ENCODE data around the gene SPSB2.

SPSB2 gene

DNA sequence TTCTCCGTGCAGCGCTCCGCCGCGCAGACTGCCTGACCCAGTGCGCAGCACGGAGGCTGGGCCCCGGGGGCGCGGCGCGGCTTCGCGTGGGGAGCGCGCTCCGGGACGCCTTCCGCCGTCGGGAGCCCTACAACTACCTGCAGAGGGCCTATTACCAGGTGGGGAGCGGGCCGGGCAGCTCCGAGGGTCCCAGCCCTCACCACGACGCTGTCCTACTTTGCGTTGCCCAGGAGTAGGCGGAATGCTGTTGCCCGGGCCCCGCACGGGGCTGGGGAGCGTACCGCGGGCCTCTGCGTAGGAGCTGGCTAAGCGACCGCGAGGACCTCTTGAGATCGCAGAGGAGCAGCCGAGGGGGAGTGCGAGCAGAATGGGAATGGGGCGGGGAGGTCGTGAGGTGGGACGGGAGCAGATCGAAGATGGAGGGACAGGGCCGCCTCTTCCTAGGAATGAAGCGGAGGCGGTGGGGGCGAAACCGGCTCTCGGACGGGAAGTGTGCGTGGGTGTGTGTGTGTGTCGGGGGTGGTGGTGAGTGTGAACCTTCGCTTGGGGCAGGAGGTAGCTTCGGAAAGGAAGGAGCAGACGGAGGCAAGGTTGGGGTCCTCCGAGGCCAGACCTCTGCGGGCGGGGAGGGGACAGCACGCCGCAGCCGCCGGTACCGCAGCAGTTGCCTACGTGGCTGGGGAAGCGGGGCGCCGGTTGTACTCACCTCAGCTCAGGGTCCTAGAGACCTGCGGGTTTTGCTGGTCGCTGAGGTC lies 44.1 kb downstream of the SPSB2 start (continued):
- TF ChIP-seq ZNF621 (tag by site-specific recombination; IDR thresholded peaks at IDR 0.05), result no peak
- TF ChIP-seq, protein P1, sequence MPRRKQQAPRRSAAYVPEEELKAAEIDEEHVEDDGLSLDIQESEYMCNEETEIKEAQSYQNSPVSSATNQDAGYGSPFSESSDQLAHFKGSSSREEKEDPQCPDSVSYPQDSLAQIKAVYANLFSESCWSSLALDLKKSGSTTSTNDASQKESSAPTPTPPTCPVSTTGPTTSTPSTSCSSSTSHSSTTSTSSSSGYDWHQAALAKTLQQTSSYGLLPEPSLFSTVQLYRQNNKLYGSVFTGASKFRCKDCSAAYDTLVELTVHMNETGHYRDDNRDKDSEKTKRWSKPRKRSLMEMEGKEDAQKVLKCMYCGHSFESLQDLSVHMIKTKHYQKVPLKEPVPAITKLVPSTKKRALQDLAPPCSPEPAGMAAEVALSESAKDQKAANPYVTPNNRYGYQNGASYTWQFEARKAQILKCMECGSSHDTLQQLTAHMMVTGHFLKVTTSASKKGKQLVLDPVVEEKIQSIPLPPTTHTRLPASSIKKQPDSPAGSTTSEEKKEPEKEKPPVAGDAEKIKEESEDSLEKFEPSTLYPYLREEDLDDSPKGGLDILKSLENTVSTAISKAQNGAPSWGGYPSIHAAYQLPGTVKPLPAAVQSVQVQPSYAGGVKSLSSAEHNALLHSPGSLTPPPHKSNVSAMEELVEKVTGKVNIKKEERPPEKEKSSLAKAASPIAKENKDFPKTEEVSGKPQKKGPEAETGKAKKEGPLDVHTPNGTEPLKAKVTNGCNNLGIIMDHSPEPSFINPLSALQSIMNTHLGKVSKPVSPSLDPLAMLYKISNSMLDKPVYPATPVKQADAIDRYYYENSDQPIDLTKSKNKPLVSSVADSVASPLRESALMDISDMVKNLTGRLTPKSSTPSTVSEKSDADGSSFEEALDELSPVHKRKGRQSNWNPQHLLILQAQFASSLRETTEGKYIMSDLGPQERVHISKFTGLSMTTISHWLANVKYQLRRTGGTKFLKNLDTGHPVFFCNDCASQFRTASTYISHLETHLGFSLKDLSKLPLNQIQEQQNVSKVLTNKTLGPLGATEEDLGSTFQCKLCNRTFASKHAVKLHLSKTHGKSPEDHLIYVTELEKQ (tag by site-specific recombination; IDR thresholded peaks at IDR 0.05; ENCODE audit: borderline replicate concordance), result no peak
- TF ChIP-seq, protein P2, sequence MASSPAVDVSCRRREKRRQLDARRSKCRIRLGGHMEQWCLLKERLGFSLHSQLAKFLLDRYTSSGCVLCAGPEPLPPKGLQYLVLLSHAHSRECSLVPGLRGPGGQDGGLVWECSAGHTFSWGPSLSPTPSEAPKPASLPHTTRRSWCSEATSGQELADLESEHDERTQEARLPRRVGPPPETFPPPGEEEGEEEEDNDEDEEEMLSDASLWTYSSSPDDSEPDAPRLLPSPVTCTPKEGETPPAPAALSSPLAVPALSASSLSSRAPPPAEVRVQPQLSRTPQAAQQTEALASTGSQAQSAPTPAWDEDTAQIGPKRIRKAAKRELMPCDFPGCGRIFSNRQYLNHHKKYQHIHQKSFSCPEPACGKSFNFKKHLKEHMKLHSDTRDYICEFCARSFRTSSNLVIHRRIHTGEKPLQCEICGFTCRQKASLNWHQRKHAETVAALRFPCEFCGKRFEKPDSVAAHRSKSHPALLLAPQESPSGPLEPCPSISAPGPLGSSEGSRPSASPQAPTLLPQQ (tag by site-specific recombination; IDR thresholded peaks at IDR 0.05), result 0 out of 2 replicates have a peak, but pooled peaks have one; percentile 59
- TF ChIP-seq, protein P3, sequence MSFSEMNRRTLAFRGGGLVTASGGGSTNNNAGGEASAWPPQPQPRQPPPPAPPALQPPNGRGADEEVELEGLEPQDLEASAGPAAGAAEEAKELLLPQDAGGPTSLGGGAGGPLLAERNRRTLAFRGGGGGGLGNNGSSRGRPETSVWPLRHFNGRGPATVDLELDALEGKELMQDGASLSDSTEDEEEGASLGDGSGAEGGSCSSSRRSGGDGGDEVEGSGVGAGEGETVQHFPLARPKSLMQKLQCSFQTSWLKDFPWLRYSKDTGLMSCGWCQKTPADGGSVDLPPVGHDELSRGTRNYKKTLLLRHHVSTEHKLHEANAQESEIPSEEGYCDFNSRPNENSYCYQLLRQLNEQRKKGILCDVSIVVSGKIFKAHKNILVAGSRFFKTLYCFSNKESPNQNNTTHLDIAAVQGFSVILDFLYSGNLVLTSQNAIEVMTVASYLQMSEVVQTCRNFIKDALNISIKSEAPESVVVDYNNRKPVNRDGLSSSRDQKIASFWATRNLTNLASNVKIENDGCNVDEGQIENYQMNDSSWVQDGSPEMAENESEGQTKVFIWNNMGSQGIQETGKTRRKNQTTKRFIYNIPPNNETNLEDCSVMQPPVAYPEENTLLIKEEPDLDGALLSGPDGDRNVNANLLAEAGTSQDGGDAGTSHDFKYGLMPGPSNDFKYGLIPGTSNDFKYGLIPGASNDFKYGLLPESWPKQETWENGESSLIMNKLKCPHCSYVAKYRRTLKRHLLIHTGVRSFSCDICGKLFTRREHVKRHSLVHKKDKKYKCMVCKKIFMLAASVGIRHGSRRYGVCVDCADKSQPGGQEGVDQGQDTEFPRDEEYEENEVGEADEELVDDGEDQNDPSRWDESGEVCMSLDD (tag by site-specific recombination; IDR thresholded peaks at IDR 0.05), result peak; percentile 90
- 0 out of 2 replicates have a peak, but pooled peaks have one; percentile 72 for TF ChIP-seq BCL11B (tag by site-specific recombination; IDR thresholded peaks at IDR 0.05; ENCODE audit: low read depth)
- TF ChIP-seq, protein P4, sequence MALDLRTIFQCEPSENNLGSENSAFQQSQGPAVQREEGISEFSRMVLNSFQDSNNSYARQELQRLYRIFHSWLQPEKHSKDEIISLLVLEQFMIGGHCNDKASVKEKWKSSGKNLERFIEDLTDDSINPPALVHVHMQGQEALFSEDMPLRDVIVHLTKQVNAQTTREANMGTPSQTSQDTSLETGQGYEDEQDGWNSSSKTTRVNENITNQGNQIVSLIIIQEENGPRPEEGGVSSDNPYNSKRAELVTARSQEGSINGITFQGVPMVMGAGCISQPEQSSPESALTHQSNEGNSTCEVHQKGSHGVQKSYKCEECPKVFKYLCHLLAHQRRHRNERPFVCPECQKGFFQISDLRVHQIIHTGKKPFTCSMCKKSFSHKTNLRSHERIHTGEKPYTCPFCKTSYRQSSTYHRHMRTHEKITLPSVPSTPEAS (tag by site-specific recombination; IDR thresholded peaks at IDR 0.05), result peak; percentile 58; the same call in 1 of the 2 replicates
- TF ChIP-seq ZNF223 (tag by site-specific recombination; IDR thresholded peaks at IDR 0.05), result no peak

DNA sequence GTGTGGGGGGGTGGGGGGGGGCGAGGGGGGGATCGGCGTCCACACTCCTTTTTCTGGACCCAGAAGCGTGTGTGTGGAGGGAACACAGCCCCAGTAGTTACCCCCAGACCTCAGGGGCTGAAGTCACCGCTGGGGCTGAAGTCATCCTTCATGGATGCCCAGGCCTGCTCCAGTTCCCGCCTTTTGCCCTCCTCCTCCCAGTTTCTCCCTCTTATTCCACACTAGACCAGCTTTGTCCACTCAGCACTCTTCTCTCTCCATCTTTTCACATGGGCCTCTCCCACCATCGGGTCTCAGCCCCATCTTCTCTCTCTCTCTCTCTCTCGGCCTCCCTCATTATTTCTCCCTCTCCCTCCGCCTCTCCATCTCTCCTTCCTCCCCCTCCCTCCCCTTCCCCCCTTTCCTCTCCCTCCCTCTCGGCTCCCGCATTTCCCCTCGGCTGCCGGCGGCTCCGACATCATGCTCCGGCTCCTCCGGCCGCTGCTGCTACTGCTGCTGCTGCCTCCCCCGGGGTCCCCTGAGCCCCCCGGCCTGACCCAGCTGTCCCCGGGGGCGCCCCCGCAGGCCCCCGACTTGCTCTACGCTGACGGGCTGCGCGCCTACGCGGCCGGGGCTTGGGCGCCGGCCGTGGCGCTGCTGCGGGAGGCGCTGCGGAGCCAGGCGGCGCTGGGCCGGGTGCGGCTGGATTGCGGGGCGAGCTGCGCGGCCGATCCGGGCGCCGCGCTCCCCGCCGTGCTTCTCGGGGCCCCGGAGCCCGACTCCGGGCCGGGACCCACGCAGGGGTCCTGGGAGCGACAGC lies 44.9 kb downstream of the SPSB2 start, which contains the start of gene P3H3:
TSS of gene P3H3 (plus strand) at position 426 of the 799 bp plus-strand sequence. CDS start at position 460, 34 bp downstream.
- H3K9me3 ChIP-seq (ENCODE audit: control insufficient read depth, insufficient read depth, low read depth, low read length), result no peaks in the 10 kb centered on the region
- peak within 1 kb of the TSS; percentile 47 for H3K4me3 ChIP-seq (ENCODE audit: low read depth, low read length)
- CTCF ChIA-PET, result interaction anchor here (0.6 to 8.1 kb wide), 9 partner anchors 23 to 96 kb away, joined by 3 to 116 read pairs (median 3); partner anchors contain the start of genes MLF2, TPI1 and USP5
- H3K4me1 ChIP-seq (ENCODE audit: control insufficient read depth, insufficient read depth, low read length), result no peaks in the 10 kb centered on the region
- peak within 1 kb of the TSS; percentile 86; the same call in 1 of the 2 replicates for H3K27ac ChIP-seq (ENCODE audit: extremely low read depth, low read depth, low read length)
- POLR2A ChIA-PET, result interaction anchor here (0.7 to 6.0 kb wide), 11 partner anchors 24 to 294 kb away, joined by 3 to 55 read pairs (median 4); partner anchors contain the start of genes CDCA3, COPS7A, GAPDH and MLF2
- peaks cover 3 to 33% of the 10 kb centered on the region in 2 experiments for H3K36me3 ChIP-seq (ENCODE audit: control insufficient read depth in 2 of 2, insufficient read depth in 1 of 2, low read length in 2 of 2)
- TF ChIP-seq KLF8 (tag by site-specific recombination; IDR thresholded peaks at IDR 0.05) (peak; percentile 93), KLF1 (tag by site-specific recombination; IDR thresholded peaks at IDR 0.05) (peak; percentile 35; the same call in 1 of the 2 replicates), ZNF600 (tag by site-specific recombination; IDR thresholded peaks at IDR 0.05) (peak; percentile 30), YY2 (tag by site-specific recombination; IDR thresholded peaks at IDR 0.05) (peak; percentile 81), KLF10 (tag by site-specific recombination; IDR thresholded peaks at IDR 0.05) (0 out of 2 replicates have a peak, but pooled peaks have one; percentile 40), ZFP37 (tag by site-specific recombination; IDR thresholded peaks at IDR 0.05) (0 out of 2 replicates have a peak, but pooled peaks have one; percentile 51), KLF7 (tag by site-specific recombination; IDR thresholded peaks at IDR 0.05; ENCODE audit: borderline replicate concordance) (no peak; the same call in 1 of the 2 replicates), YY1 (tag by site-specific recombination; IDR thresholded peaks at IDR 0.05) (peak; percentile 83; the same call in 1 of the 2 replicates)
- TF ChIP-seq, protein P5, sequence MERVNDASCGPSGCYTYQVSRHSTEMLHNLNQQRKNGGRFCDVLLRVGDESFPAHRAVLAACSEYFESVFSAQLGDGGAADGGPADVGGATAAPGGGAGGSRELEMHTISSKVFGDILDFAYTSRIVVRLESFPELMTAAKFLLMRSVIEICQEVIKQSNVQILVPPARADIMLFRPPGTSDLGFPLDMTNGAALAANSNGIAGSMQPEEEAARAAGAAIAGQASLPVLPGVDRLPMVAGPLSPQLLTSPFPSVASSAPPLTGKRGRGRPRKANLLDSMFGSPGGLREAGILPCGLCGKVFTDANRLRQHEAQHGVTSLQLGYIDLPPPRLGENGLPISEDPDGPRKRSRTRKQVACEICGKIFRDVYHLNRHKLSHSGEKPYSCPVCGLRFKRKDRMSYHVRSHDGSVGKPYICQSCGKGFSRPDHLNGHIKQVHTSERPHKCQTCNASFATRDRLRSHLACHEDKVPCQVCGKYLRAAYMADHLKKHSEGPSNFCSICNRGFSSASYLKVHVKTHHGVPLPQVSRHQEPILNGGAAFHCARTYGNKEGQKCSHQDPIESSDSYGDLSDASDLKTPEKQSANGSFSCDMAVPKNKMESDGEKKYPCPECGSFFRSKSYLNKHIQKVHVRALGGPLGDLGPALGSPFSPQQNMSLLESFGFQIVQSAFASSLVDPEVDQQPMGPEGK (tag by site-specific recombination; IDR thresholded peaks at IDR 0.05), result peak; percentile 97
- TF ChIP-seq, protein P6, sequence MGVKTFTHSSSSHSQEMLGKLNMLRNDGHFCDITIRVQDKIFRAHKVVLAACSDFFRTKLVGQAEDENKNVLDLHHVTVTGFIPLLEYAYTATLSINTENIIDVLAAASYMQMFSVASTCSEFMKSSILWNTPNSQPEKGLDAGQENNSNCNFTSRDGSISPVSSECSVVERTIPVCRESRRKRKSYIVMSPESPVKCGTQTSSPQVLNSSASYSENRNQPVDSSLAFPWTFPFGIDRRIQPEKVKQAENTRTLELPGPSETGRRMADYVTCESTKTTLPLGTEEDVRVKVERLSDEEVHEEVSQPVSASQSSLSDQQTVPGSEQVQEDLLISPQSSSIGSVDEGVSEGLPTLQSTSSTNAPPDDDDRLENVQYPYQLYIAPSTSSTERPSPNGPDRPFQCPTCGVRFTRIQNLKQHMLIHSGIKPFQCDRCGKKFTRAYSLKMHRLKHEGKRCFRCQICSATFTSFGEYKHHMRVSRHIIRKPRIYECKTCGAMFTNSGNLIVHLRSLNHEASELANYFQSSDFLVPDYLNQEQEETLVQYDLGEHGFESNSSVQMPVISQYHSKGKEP (tag by site-specific recombination; IDR thresholded peaks at IDR 0.05), result no peak
- TF ChIP-seq, protein P7, sequence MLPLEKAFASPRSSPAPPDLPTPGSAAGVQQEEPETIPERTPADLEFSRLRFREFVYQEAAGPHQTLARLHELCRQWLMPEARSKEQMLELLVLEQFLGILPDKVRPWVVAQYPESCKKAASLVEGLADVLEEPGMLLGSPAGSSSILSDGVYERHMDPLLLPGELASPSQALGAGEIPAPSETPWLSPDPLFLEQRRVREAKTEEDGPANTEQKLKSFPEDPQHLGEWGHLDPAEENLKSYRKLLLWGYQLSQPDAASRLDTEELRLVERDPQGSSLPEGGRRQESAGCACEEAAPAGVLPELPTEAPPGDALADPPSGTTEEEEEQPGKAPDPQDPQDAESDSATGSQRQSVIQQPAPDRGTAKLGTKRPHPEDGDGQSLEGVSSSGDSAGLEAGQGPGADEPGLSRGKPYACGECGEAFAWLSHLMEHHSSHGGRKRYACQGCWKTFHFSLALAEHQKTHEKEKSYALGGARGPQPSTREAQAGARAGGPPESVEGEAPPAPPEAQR (tag by site-specific recombination; IDR thresholded peaks at IDR 0.05), result no peak
